Measurements from ENCODE around the gene ATP6V1B1. TPM values are rescaled to one million over a fixed set of nuclear protein-coding genes. Genes with fewer than 3 reads are reported as not detected.

The ATP6V1B1 gene
- polyA plus RNA-seq, 1 donor (not counting 4 experiments of a cell fraction or from before 2014, with no cell fraction given), result not detected

GRCh38 chr2:70991142-70991541 is 55.4 kb downstream of the ATP6V1B1 start:
- Histone ChIP-seq H3K9me3 (ENCODE audit: control insufficient read depth, low read depth, low read length) (no peaks in the 10 kb centered on the region), H3K4me2 (ENCODE audit: control insufficient read depth, extremely low read depth, insufficient read depth, low read depth, low read length) (no peak overlapping the region), H3K4me3 (ENCODE audit: control insufficient read depth in 2 of 3, extremely low read depth in 1 of 3, insufficient read depth in 2 of 3, low read depth in 1 of 3, low read length in 3 of 3) (no peak overlapping the region), H3K4me1 (ENCODE audit: control insufficient read depth, extremely low read depth, insufficient read depth, low read length) (peaks cover 15% of the 10 kb centered on the region), H2AFZ (ENCODE audit: control insufficient read depth, low read length) (no peak overlapping the region), H3K9me1 (ENCODE audit: control insufficient read depth, extremely low read depth, insufficient read depth, low read length) (no peaks in the 10 kb centered on the region), H3K27me3 (ENCODE audit: control insufficient read depth, extremely low read depth, insufficient read depth, low read length) (no peaks in the 10 kb centered on the region), H3K36me3 (ENCODE audit: control insufficient read depth in 2 of 2, extremely low read depth in 1 of 2, insufficient read depth in 2 of 2, low read length in 2 of 2) (peaks cover 26 to 29% of the 10 kb centered on the region in 2 experiments), H3K79me2 (ENCODE audit: control insufficient read depth, insufficient read depth, low read length) (peaks cover 20% of the 10 kb centered on the region), H4K20me1 (ENCODE audit: control insufficient read depth, extremely low read depth, insufficient read depth, low read length) (peaks cover 5% of the 10 kb centered on the region), H3K27ac (ENCODE audit: control insufficient read depth, insufficient read depth, low read length) (no peak overlapping the region), H3K9ac (ENCODE audit: control insufficient read depth, extremely low read depth, insufficient read depth, low read length) (no peak overlapping the region)
- no peak for TF ChIP-seq CTCF (optimal IDR thresholded peaks at IDR 0.05 in 1 of 3, IDR thresholded peaks at IDR 0.05 in 1 of 3, conservative IDR thresholded peaks at IDR 0.05 in 1 of 3; ENCODE audit: extremely low read depth in 1 of 3, insufficient read depth in 2 of 3, low read length in 3 of 3)
- TF ChIP-seq EZH2 (IDR thresholded peaks at IDR 0.05; ENCODE audit: low read length), result no peak
- FAIRE-seq, result no peak
- no peak for DNase-seq (ENCODE audit: low read depth, low spot score)
- dilution Hi-C loops (cut with MboI; ENCODE audit: extremely low pct_ligation_motif_present, low sequenced_read_pairs), result no loop called here

GRCh38 chr2:70991742-70992141 is 56.0 kb downstream of the ATP6V1B1 start:
- H3K4me1 ChIP-seq (ENCODE audit: control insufficient read depth, extremely low read depth, insufficient read depth, low read length), result peaks cover 15% of the 10 kb centered on the region

More at GRCh38 chr2:70991742-70992141, 56.0 kb downstream of the ATP6V1B1 start:
- no peak overlapping the region for H3K9ac ChIP-seq (ENCODE audit: control insufficient read depth, extremely low read depth, insufficient read depth, low read length)
- H3K4me3 ChIP-seq (ENCODE audit: control insufficient read depth in 2 of 3, extremely low read depth in 1 of 3, insufficient read depth in 2 of 3, low read depth in 1 of 3, low read length in 3 of 3), result no peak overlapping the region
- no peak for DNase-seq (ENCODE audit: low read depth, low spot score)
- no peak overlapping the region for H2AFZ ChIP-seq (ENCODE audit: control insufficient read depth, low read length)
- no peaks in the 10 kb centered on the region for H3K27me3 ChIP-seq (ENCODE audit: control insufficient read depth, extremely low read depth, insufficient read depth, low read length)
- H3K79me2 ChIP-seq (ENCODE audit: control insufficient read depth, insufficient read depth, low read length), result peaks cover 20% of the 10 kb centered on the region
- no peak overlapping the region for H3K4me2 ChIP-seq (ENCODE audit: control insufficient read depth, extremely low read depth, insufficient read depth, low read depth, low read length)
- no peak for FAIRE-seq
- H3K9me3 ChIP-seq (ENCODE audit: control insufficient read depth, low read depth, low read length), result no peaks in the 10 kb centered on the region
- peaks cover 26 to 29% of the 10 kb centered on the region in 2 experiments for H3K36me3 ChIP-seq (ENCODE audit: control insufficient read depth in 2 of 2, extremely low read depth in 1 of 2, insufficient read depth in 2 of 2, low read length in 2 of 2)
- peaks cover 5% of the 10 kb centered on the region for H4K20me1 ChIP-seq (ENCODE audit: control insufficient read depth, extremely low read depth, insufficient read depth, low read length)
- TF ChIP-seq EZH2 (IDR thresholded peaks at IDR 0.05; ENCODE audit: low read length), result no peak
- TF ChIP-seq CTCF (optimal IDR thresholded peaks at IDR 0.05 in 1 of 3, IDR thresholded peaks at IDR 0.05 in 1 of 3, conservative IDR thresholded peaks at IDR 0.05 in 1 of 3; ENCODE audit: extremely low read depth in 1 of 3, insufficient read depth in 2 of 3, low read length in 3 of 3), result no peak
- H3K27ac ChIP-seq (ENCODE audit: control insufficient read depth, insufficient read depth, low read length), result no peak overlapping the region
- H3K9me1 ChIP-seq (ENCODE audit: control insufficient read depth, extremely low read depth, insufficient read depth, low read length), result no peaks in the 10 kb centered on the region
- dilution Hi-C loops (cut with MboI; ENCODE audit: extremely low pct_ligation_motif_present, low sequenced_read_pairs), result no loop called here

Measured in keratinocyte (primary cell).